ENCODE data around the gene RNU6-1.

RNU6-1 gene

DNA sequence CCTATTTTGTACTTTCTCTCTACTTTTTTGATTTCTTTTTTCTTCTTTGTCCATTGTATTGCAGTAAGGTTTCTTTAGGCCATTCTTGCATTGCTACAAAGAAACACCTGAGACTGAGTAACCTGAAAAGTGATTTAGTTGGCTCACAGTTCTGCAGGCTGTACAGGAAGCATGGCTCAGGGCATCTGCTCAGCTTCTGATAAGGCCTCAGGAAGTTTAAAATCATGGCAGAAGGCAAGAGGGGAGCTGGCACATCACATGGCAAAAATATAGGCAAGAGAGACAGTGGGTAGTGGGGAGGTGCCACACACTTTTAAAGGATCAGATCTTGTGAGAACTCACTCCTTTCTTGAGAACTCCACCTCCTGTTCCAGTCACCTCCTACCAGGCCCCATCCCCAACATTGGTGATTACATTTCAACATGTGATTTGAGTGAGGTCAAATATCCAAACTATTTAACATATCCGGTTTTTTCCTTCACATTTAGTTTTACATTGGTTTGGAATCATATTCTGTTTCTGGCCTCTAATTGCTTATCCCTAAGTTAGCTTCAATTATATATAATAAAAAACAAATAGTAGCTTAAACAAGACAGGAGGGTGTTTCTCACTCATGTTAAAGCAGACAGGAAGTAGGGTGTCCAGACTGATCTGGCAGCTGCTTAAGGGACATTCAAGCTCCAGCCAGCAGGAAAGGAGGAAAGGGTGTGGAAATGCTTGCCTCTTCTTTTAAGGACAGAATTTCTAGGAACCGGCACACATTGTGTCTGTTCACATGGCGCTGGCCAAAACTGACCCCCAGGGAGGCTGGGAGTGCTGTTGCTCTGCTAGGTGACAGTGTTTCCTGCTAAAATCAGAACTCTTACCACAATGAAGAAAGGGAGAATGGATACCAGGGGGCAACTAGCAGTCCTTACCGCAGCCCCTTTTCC is 43.4 kb downstream of the RNU6-1 start:
- peak; percentile 16 for DNase-seq

- DNase-seq, result no peak
These were observed 44.8 kb downstream of the RNU6-1 start for GRCh38 chr15:67794832-67795574.

GRCh38 chr15:67792250-67792942 is 47.4 kb downstream of the RNU6-1 start:
- no peak for DNase-seq

- DNase-seq, result no peak
These were observed 49.1 kb downstream of the RNU6-1 start for GRCh38 chr15:67790610-67791319.
